Natural killer cell (primary cell): ENCODE data around the gene ATXN1. TPM values are rescaled to one million over a fixed set of nuclear protein-coding genes. Genes with fewer than 3 reads are reported as not detected.

ENCODE experiments used
- ATAC-seq, 3 donors: fragments of 150-1000 bp in 2 of 3; fragments of 200-7000 bp in 1 of 3; cut with Tn5 transposase; 1 replicate in 1 of 3; 2 replicates in 2 of 3; pipeline ENCODE4 v1.10.0; 2021; ENCODE audit warnings: mild to moderate bottlenecking in 2 of 3, moderate library complexity in 2 of 3
- DNase-seq, 2 donors: peaks; one replicate each; pipeline versions ENCODE4 v3.0.0 to v3.0.0-alpha.2; 2013 to 2021; ENCODE audit warnings: mixed read lengths in 1 of 2
- H3K27ac ChIP-seq: one replicate; pipeline ENCODE4 v1.5.1; 2013; ENCODE audit warnings: mild to moderate bottlenecking, low read length
- H3K27me3 ChIP-seq: one replicate; pipeline ENCODE4 v1.6.1; 2013; ENCODE audit warnings: low read length; ENCODE audit not compliant: control insufficient read depth, insufficient read depth
- H3K36me3 ChIP-seq: one replicate; pipeline ENCODE4 v1.6.1; 2013; ENCODE audit warnings: low read length; ENCODE audit not compliant: control insufficient read depth, insufficient read depth
- H3K4me1 ChIP-seq: one replicate; pipeline ENCODE4 v1.6.1; 2013; ENCODE audit warnings: low read length; ENCODE audit not compliant: control insufficient read depth, insufficient read depth
- H3K4me3 ChIP-seq: one replicate; pipeline ENCODE4 v1.5.1; 2013; ENCODE audit warnings: low read length
- H3K9me3 ChIP-seq: one replicate; pipeline ENCODE4 v1.6.1; 2013; ENCODE audit warnings: low read length; ENCODE audit not compliant: control insufficient read depth, insufficient read depth
- H3K27ac Mint-ChIP-seq, 2 donors: one replicate each; pipeline ENCODE4 v1.8.0; 2022; ENCODE audit warnings: mild to moderate bottlenecking in 2 of 2, mixed read lengths in 2 of 2, moderate library complexity in 1 of 2
- H3K27me3 Mint-ChIP-seq, 2 donors: one replicate each; pipeline ENCODE4 v1.8.0; 2022; ENCODE audit warnings: low read depth in 2 of 2, mixed read lengths in 2 of 2
- H3K36me3 Mint-ChIP-seq: one replicate; pipeline ENCODE4 v1.8.0; 2022; ENCODE audit warnings: mixed read lengths
- H3K4me1 Mint-ChIP-seq, 2 donors: one replicate each; pipeline ENCODE4 v1.8.0; 2022; ENCODE audit warnings: mixed read lengths in 2 of 2
- H3K4me3 Mint-ChIP-seq: one replicate; pipeline ENCODE4 v1.8.0; 2022; ENCODE audit warnings: mild to moderate bottlenecking, moderate library complexity, mixed read lengths
- H3K9me3 Mint-ChIP-seq, 2 donors: one replicate each; pipeline ENCODE4 v1.8.0; 2022; ENCODE audit warnings: mixed read lengths in 2 of 2
- CTCF ChIP-seq: fragments of 200-600 bp; IDR thresholded peaks from one replicate; pipeline ENCODE4 v1.8.0; 2022; ENCODE audit warnings: antibody characterized with exemption
- WGBS: methylation state at CpG from one replicate; pipeline ENCODE4 v1.1.7; 2013; ENCODE audit warnings: missing lambda C conversion rate; ENCODE audit not compliant: insufficient coverage; 5-methylcytosine and 5-hydroxymethylcytosine counted together
- intact Hi-C: fragments of 100-400 bp; cut with micrococcal nuclease; formaldehyde crosslinking; loops from one replicate; pipeline ENCODE4 v1.14.2; 2022
- total RNA-seq, 4 donors: library from RNA; stranded (reverse); fragments of 120-200 nt in 1 of 4; gene quantifications; one replicate each; pipeline versions ENCODE4 v1.2.3 to v1.2.4, GENCODE V29; 2013 to 2022

Gene ATXN1
- total RNA-seq, 3 donors from 2014 or later (not counting 1 experiment from before 2014, with no cell fraction given) = 90.4 to 120 (median 97.9) TPM

GRCh38 chr6:16729183-16729691 is 32.0 kb downstream of the ATXN1 start:
- intact Hi-C loops = no loop called here
- no peak overlapping the region for H3K27ac Mint-ChIP-seq
- H3K4me1 Mint-ChIP-seq = peaks cover 32 to 46% of the 10 kb centered on the region in 2 donors
- DNase-seq (no peak), ATAC-seq (no peak)
- WGBS = 77% methylated on average over 7 of the region's 7 CpGs
- H3K9me3 ChIP-seq = no peaks in the 10 kb centered on the region
- no peak overlapping the region for H3K4me3 ChIP-seq
- no peak overlapping the region for H3K27ac ChIP-seq
- no peak overlapping the region for H3K4me3 Mint-ChIP-seq
- H3K9me3 Mint-ChIP-seq = no peaks in the 10 kb centered on the region
- H3K36me3 ChIP-seq = no peaks in the 10 kb centered on the region
- H3K27me3 ChIP-seq = no peaks in the 10 kb centered on the region
- no peak for TF ChIP-seq CTCF
- no peaks in the 10 kb centered on the region for H3K36me3 Mint-ChIP-seq
- H3K27me3 Mint-ChIP-seq = no peaks in the 10 kb centered on the region
- peaks cover 16% of the 10 kb centered on the region for H3K4me1 ChIP-seq

GRCh38 chr6:16728513-16729182 is 32.6 kb downstream of the ATXN1 start:
- Mint-ChIP-seq H3K36me3 (no peaks in the 10 kb centered on the region), H3K4me3 (no peak overlapping the region), H3K4me1 (peaks cover 27 to 40% of the 10 kb centered on the region in 2 donors), H3K27me3 (no peaks in the 10 kb centered on the region), H3K27ac (peak overlapping the region in 1 of 2 donors; percentile 51), H3K9me3 (no peaks in the 10 kb centered on the region)
- H3K36me3 ChIP-seq = no peaks in the 10 kb centered on the region
- H3K4me3 ChIP-seq = no peak overlapping the region
- no peaks in the 10 kb centered on the region for H3K27me3 ChIP-seq
- ATAC-seq (no peak), DNase-seq (no peak)
- TF ChIP-seq CTCF = no peak
- H3K9me3 ChIP-seq = no peaks in the 10 kb centered on the region
- 94% methylated on average over 4 of the region's 6 CpGs for WGBS
- no peak overlapping the region for H3K27ac ChIP-seq
- H3K4me1 ChIP-seq = peaks cover 16% of the 10 kb centered on the region
- intact Hi-C loops = no loop called here

- no peak for TF ChIP-seq CTCF
- DNase-seq (no peak), ATAC-seq (peak in 2 of 3 donors; percentile 14 to 30)
- intact Hi-C loops = no loop called here
- Histone ChIP-seq H3K27ac (no peak overlapping the region), H3K4me1 (peaks cover 16% of the 10 kb centered on the region), H3K9me3 (no peaks in the 10 kb centered on the region), H3K27me3 (no peaks in the 10 kb centered on the region), H3K4me3 (no peak overlapping the region), H3K36me3 (no peaks in the 10 kb centered on the region)
- Mint-ChIP-seq H3K27ac (peak overlapping the region in 1 of 2 donors; percentile 51), H3K36me3 (no peaks in the 10 kb centered on the region), H3K4me3 (no peak overlapping the region), H3K4me1 (peaks cover 26 to 35% of the 10 kb centered on the region in 2 donors), H3K27me3 (no peaks in the 10 kb centered on the region), H3K9me3 (no peaks in the 10 kb centered on the region)
- 95% methylated on average over 5 of the region's 5 CpGs for WGBS
These were observed 33.3 kb downstream of the ATXN1 start for GRCh38 chr6:16727996-16728395.
